Gastrocnemius medialis (tissue), 4 donors: ENCODE results near the gene PRR16. TPM values are rescaled to one million over a fixed set of nuclear protein-coding genes. Genes with fewer than 3 reads are reported as not detected.

Experiments used
- ATAC-seq, 2 donors: fragments of 150-250 bp; one replicate each; pipeline ENCODE4 v1.9.1; 2016
- DNase-seq, 2 donors: peaks; one replicate each; pipeline ENCODE4 v3.0.0-alpha.2; 2019
- H3K27ac ChIP-seq, 4 donors: fragments of 200-600 bp; sonication (generic); 1 replicate in 1 of 4; 2 replicates in 3 of 4; pipeline ENCODE4 v1.5.1; 2016 to 2018; ENCODE audit warnings: mild to moderate bottlenecking in 2 of 4, moderate library complexity in 1 of 4
- H3K27me3 ChIP-seq, 3 donors: fragments of 200-600 bp; sonication (generic) in 2 of 3; 1 replicate in 1 of 3; 2 replicates in 2 of 3; pipeline versions ENCODE4 v1.5.1 to v1.6.0; 2016 to 2019; ENCODE audit warnings: mild to moderate bottlenecking in 1 of 3, moderate library complexity in 1 of 3
- H3K36me3 ChIP-seq, 2 donors: fragments of 200-600 bp; sonication (generic) in 1 of 2; one replicate each; pipeline ENCODE4 v1.5.1; 2017 to 2018
- H3K4me1 ChIP-seq, 2 donors: fragments of 200-600 bp; sonication (generic) in 1 of 2; one replicate each; pipeline ENCODE4 v1.5.1; 2016 to 2017; ENCODE audit warnings: mild to moderate bottlenecking in 2 of 2
- H3K4me3 ChIP-seq, 4 donors: fragments of 200-600 bp; sonication (generic) in 3 of 4; 1 replicate in 1 of 4; 2 replicates in 3 of 4; pipeline ENCODE4 v1.5.1; 2016 to 2019; ENCODE audit warnings: mild to moderate bottlenecking in 2 of 4
- H3K9me3 ChIP-seq, 3 donors: fragments of 200-600 bp; sonication (generic) in 2 of 3; 1 replicate in 1 of 3; 2 replicates in 2 of 3; pipeline ENCODE4 v1.5.1; 2016 to 2019
- CTCF ChIP-seq, 5 experiments: fragments of 450-650 bp in 3 of 5; fragments of 200-600 bp in 2 of 5; sonication (generic) in 2 of 5; IDR thresholded peaks in 4 of 5; conservative IDR thresholded peaks in 1 of 5; 1 replicate in 4 of 5; 2 replicates in 1 of 5; pipeline ENCODE4 v1.5.1; 2016 to 2019; ENCODE audit warnings: antibody characterized with exemption in 5 of 5, mild to moderate bottlenecking in 3 of 5, moderate library complexity in 3 of 5
- POLR2A ChIP-seq, 2 donors: fragments of 450-650 bp; IDR thresholded peaks; one replicate each; pipeline ENCODE4 v1.6.1; 2017; ENCODE audit warnings: antibody characterized with exemption in 2 of 2, mild to moderate bottlenecking in 2 of 2, moderate library complexity in 2 of 2
- in situ Hi-C, 4 donors: fragments of 200-750 bp; cut with MboI; loops; one replicate each; pipeline versions ENCODE4 v1.15.0 to v1.8.0; 2017; ENCODE audit warnings: low sequenced_read_pairs in 4 of 4
- intact Hi-C: fragments of 100-400 bp; cut with DNase I; formaldehyde crosslinking; loops from one replicate; pipeline ENCODE4 v1.15.1; 2023; ENCODE audit warnings: low total_unique reads
- total RNA-seq, 4 donors: library from RNA; depleted of rRNA; stranded (reverse); fragments of >200 nt; gene quantifications; one replicate each; pipeline versions ENCODE4 v1.1.0 to v1.2.3, GENCODE V29; 2016

PRR16 gene
- total RNA-seq, 4 donors from 2014 or later: 0.66 to 3.9 (median 2.6) TPM

- Histone ChIP-seq H3K27ac (no peak overlapping the region), H3K4me3 (no peak overlapping the region), H3K36me3 (no peaks in the 10 kb centered on the region), H3K4me1 (peaks cover 0 to 13% of the 10 kb centered on the region in 2 donors), H3K27me3 (no peaks in the 10 kb centered on the region), H3K9me3 (no peaks in the 10 kb centered on the region)
- DNase-seq (no peak), ATAC-seq (no peak)
- in situ Hi-C loops: no loop called here
- TF ChIP-seq CTCF (IDR thresholded peaks at IDR 0.05 in 4 of 5, conservative IDR thresholded peaks at IDR 0.05 in 1 of 5) (no peak), POLR2A (IDR thresholded peaks at IDR 0.05) (no peak)
- intact Hi-C loops: no loop called here
Measured at GRCh38 chr5:120538644-120539043, 74.5 kb downstream of the PRR16 start.

- intact Hi-C loops: no loop called here
- in situ Hi-C loops: no loop called here
Measured at GRCh38 chr5:120539471-120539870, 75.4 kb downstream of the PRR16 start.

GRCh38 chr5:120540097-120540496 is 76.0 kb downstream of the PRR16 start:
- no peak for TF ChIP-seq CTCF (IDR thresholded peaks at IDR 0.05 in 4 of 5, conservative IDR thresholded peaks at IDR 0.05 in 1 of 5)
- TF ChIP-seq POLR2A (IDR thresholded peaks at IDR 0.05): no peak
- no peak overlapping the region for H3K27ac ChIP-seq
- H3K4me1 ChIP-seq: peaks cover 0 to 18% of the 10 kb centered on the region in 2 donors
- DNase-seq: no peak
- no peaks in the 10 kb centered on the region for H3K9me3 ChIP-seq
- intact Hi-C loops: no loop called here
- H3K36me3 ChIP-seq: no peaks in the 10 kb centered on the region
- in situ Hi-C loops: no loop called here
- no peak for ATAC-seq
- H3K27me3 ChIP-seq: no peaks in the 10 kb centered on the region
- H3K4me3 ChIP-seq: no peak overlapping the region

More at GRCh38 chr5:120539471-120539870, 75.4 kb downstream of the PRR16 start:
- TF ChIP-seq POLR2A (IDR thresholded peaks at IDR 0.05) (no peak), CTCF (IDR thresholded peaks at IDR 0.05 in 4 of 5, conservative IDR thresholded peaks at IDR 0.05 in 1 of 5) (no peak)
- DNase-seq (no peak), ATAC-seq (no peak)
- Histone ChIP-seq H3K27me3 (no peaks in the 10 kb centered on the region), H3K9me3 (no peaks in the 10 kb centered on the region), H3K4me1 (peaks cover 0 to 18% of the 10 kb centered on the region in 2 donors), H3K4me3 (no peak overlapping the region), H3K27ac (no peak overlapping the region), H3K36me3 (no peaks in the 10 kb centered on the region)

GRCh38 chr5:120544043-120544442 is 79.9 kb downstream of the PRR16 start:
- no peak for DNase-seq
- no peak overlapping the region for H3K27ac ChIP-seq
- H3K9me3 ChIP-seq: no peaks in the 10 kb centered on the region
- intact Hi-C loops (no loop called here), in situ Hi-C loops (no loop called here)
- TF ChIP-seq POLR2A (IDR thresholded peaks at IDR 0.05): no peak
- TF ChIP-seq CTCF (IDR thresholded peaks at IDR 0.05 in 4 of 5, conservative IDR thresholded peaks at IDR 0.05 in 1 of 5): no peak
- no peak overlapping the region for H3K4me3 ChIP-seq
- no peaks in the 10 kb centered on the region for H3K27me3 ChIP-seq
- H3K4me1 ChIP-seq: peaks cover 5 to 11% of the 10 kb centered on the region in 2 donors
- no peak for ATAC-seq
- H3K36me3 ChIP-seq: no peaks in the 10 kb centered on the region

- intact Hi-C loops: no loop called here
Measured at GRCh38 chr5:120545007-120545406, 80.9 kb downstream of the PRR16 start.

More at GRCh38 chr5:120545007-120545406, 80.9 kb downstream of the PRR16 start:
- no peaks in the 10 kb centered on the region for H3K36me3 ChIP-seq
- H3K27ac ChIP-seq: no peak overlapping the region
- H3K4me3 ChIP-seq: no peak overlapping the region
- H3K4me1 ChIP-seq: peaks cover 5% of the 10 kb centered on the region in 2 donors
- no peaks in the 10 kb centered on the region for H3K27me3 ChIP-seq
- H3K9me3 ChIP-seq: no peaks in the 10 kb centered on the region
- DNase-seq: no peak
- no peak for TF ChIP-seq CTCF (IDR thresholded peaks at IDR 0.05 in 4 of 5, conservative IDR thresholded peaks at IDR 0.05 in 1 of 5)
- no peak for TF ChIP-seq POLR2A (IDR thresholded peaks at IDR 0.05)
- in situ Hi-C loops: no loop called here
- ATAC-seq: no peak
